ENCODE measurements around the gene NINJ1. TPM values are rescaled to one million over a fixed set of nuclear protein-coding genes. Genes with fewer than 3 reads are reported as not detected.

Gene NINJ1
- total and polyA plus RNA-seq, 2 of the 8 experiments (the other 6 are each of a cell fraction or from before 2014, with no cell fraction given) = 28.2 to 65.6 TPM

DNA sequence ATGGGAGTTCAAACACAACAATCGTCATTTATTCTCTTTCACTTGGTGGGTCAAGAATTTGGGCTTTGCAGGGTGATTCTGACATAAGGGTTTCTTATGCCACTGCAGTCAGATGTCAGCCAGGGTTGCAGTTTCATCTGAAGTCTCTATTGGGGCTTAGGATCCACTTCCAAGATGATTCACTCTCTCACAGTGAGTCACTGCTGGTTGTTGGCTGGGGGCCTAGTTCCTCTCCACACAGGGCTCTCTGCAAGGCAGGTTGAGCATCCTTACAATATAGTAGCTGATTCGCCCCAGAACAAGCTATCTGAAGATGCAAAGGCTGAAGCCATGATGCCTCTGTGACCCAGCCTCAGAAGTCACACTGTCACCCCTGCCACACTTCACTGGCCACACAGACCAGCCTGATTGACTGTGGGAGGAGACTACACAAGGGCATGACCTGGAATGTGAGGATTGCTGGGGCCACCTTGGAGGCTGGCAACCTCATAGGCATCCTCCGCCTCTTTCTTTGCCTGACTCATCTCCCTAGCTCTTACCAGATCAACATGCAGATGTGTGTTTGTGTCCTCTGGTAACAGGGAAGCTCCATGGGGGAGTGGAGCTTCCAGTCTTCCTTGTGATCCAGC, 42.5 kb downstream of the NINJ1 start:
- WGBS, 2 experiments (ENCODE audit: extremely low coverage in 1 of 2, insufficient coverage in 1 of 2, insufficient read length in 1 of 2, insufficient replicate concordance in 2 of 2, low coverage in 1 of 2, low lambda C conversion rate in 2 of 2, missing lambda C conversion rate in 1 of 2) = 86% methylated on average over 3 of the region's 3 CpGs; no CpG with 5 or more reads in 1 of the 2 experiments
- Histone ChIP-seq H3K14ac (ENCODE audit: insufficient read length) (no peak overlapping the region), H2BK20ac (ENCODE audit: low read length) (no peak overlapping the region), H3K79me2 (ENCODE audit: control insufficient read depth in 1 of 2, insufficient read depth in 2 of 2, low read length in 2 of 2) (no peaks in the 10 kb centered on the region), H4K91ac (replicated peaks; ENCODE audit: insufficient read length, low read length) (no peak overlapping the region), H3K79me1 (ENCODE audit: low read depth, low read length) (no peaks in the 10 kb centered on the region), H3K9me3 (ENCODE audit: insufficient read depth in 2 of 2, low read depth in 1 of 2, low read length in 1 of 2) (no peaks in the 10 kb centered on the region), H4K8ac (ENCODE audit: extremely low read depth, insufficient read depth, low read length) (no peak overlapping the region), H3K18ac (ENCODE audit: extremely low read depth, low read length) (no peak overlapping the region), H3K56ac (replicated peaks; ENCODE audit: insufficient read length, low read depth, low read length) (no peak overlapping the region), H3K23ac (ENCODE audit: insufficient read length) (no peak overlapping the region), H3K36me3 (ENCODE audit: control insufficient read depth in 2 of 4, insufficient read depth in 4 of 4, low read length in 3 of 4) (no peaks in the 10 kb centered on the region), H2BK15ac (ENCODE audit: low read length) (no peak overlapping the region), H3K4ac (replicated peaks; ENCODE audit: insufficient read length, low read depth, low read length) (no peak overlapping the region), H3K27me3 (replicated peaks in 1 of 4; ENCODE audit: control insufficient read depth in 3 of 4, extremely low read depth in 1 of 4, insufficient read depth in 3 of 4, low read length in 3 of 4) (no peaks in the 10 kb centered on the region), H4K5ac (ENCODE audit: insufficient read length, low read depth, low read length) (no peak overlapping the region), H2AFZ (ENCODE audit: low read length) (no peak overlapping the region), H3K9ac (replicated peaks in 1 of 4; ENCODE audit: extremely low read depth in 1 of 4, low read depth in 3 of 4, low read length in 3 of 4) (no peak overlapping the region), H3K4me3 (ENCODE audit: extremely low read depth in 1 of 4, insufficient read depth in 2 of 4, low read depth in 3 of 4, low read length in 4 of 4) (no peak overlapping the region), H2BK120ac (replicated peaks; ENCODE audit: low read depth, low read length) (no peak overlapping the region), H3K23me2 (ENCODE audit: low read depth, low read length) (peaks cover 8% of the 10 kb centered on the region), H3K27ac (ENCODE audit: low read depth, low read length) (no peak overlapping the region), H4K20me1 (replicated peaks in 1 of 2; ENCODE audit: control insufficient read depth in 1 of 2, insufficient read depth in 2 of 2, low read length in 2 of 2) (no peaks in the 10 kb centered on the region), H2BK5ac (ENCODE audit: low read depth, low read length) (no peak overlapping the region), H3K4me2 (ENCODE audit: insufficient read depth in 1 of 2, low read depth in 2 of 2, low read length in 2 of 2) (no peak overlapping the region), H3K4me1 (replicated peaks in 1 of 4; ENCODE audit: control insufficient read depth in 3 of 4, insufficient read depth in 4 of 4, low read length in 3 of 4) (peaks cover 0 to 7% (median 4%) of the 10 kb centered on the region in 4 experiments; a peak in 4 of 7 replicates), H2BK12ac (ENCODE audit: low read depth, low read length) (no peak overlapping the region), H2AK5ac (ENCODE audit: low read depth, low read length) (no peak overlapping the region)
- ChIA-PET POLR2A (ENCODE audit: partially characterized antibody) (interaction anchor here (0.7 kb wide), 1 partner anchor 27 kb away, joined by 3 read pairs; no protein-coding TSS in a partner anchor), CTCF (ENCODE audit: partially characterized antibody) (interaction anchor here (1.0 to 1.2 kb wide), 2 partner anchors 18 to 300 kb away, joined by 4 to 5 read pairs; no protein-coding TSS in a partner anchor)
- DNase-seq (ENCODE audit: low read depth in 1 of 2, low spot score in 2 of 2) = no peak
- no peak for FAIRE-seq
- TF ChIP-seq SP4 (IDR thresholded peaks at IDR 0.05; ENCODE audit: low read length) (no peak), ASH2L (IDR thresholded peaks at IDR 0.05; ENCODE audit: low read length) (no peak), SUZ12 (IDR thresholded peaks at IDR 0.05; ENCODE audit: low read length) (no peak), GTF2F1 (IDR thresholded peaks at IDR 0.05; ENCODE audit: borderline replicate concordance, low read depth, low read length) (no peak)
- TF ChIP-seq, protein P1, sequence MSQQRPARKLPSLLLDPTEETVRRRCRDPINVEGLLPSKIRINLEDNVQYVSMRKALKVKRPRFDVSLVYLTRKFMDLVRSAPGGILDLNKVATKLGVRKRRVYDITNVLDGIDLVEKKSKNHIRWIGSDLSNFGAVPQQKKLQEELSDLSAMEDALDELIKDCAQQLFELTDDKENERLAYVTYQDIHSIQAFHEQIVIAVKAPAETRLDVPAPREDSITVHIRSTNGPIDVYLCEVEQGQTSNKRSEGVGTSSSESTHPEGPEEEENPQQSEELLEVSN (IDR thresholded peaks at IDR 0.05) = no peak

All from H1 (cell line).